Activated CD8-positive, alpha-beta T cell treated with anti-CD3 and anti-CD28 coated beads, Interleukin-2, amount 10 ng/mL, durations not matched to agents 7 days and 5 days (primary cell): ENCODE results near the gene RBL2. TPM values are rescaled to one million over a fixed set of nuclear protein-coding genes. Genes with fewer than 3 reads are reported as not detected.
A peak's percentile ranks its signal among the peaks of the same experiment; 100 is the strongest.

Experiments used
- ATAC-seq: fragments of 150-1000 bp; cut with Tn5 transposase; one replicate; pipeline ENCODE4 v1.10.0; 2021; ENCODE audit warnings: moderate library complexity
- CTCF ChIA-PET: fragments of 350-600 bp; sonication (Branson Sonifier 250); formaldehyde crosslinking; loops from one replicate; lab custom pipeline; 2021; ENCODE audit warnings: antibody characterized with exemption; lab: Charles Lee
- POLR2A ChIA-PET: fragments of 350-600 bp; sonication (Branson Sonifier 250); formaldehyde crosslinking; loops from one replicate; lab custom pipeline; 2021; ENCODE audit warnings: antibody characterized with exemption; lab: Charles Lee
- DNase-seq: peaks from one replicate; pipeline ENCODE4 v3.0.0-alpha.2; 2020
- H3K27ac Mint-ChIP-seq: one replicate; pipeline ENCODE4 v1.8.0; 2021; ENCODE audit warnings: mild to moderate bottlenecking, mixed read lengths
- H3K27me3 Mint-ChIP-seq: one replicate; pipeline ENCODE4 v1.8.0; 2021; ENCODE audit warnings: low read depth, mixed read lengths
- H3K36me3 Mint-ChIP-seq: one replicate; pipeline ENCODE4 v1.8.0; 2021; ENCODE audit warnings: low read depth, mixed read lengths
- H3K4me1 Mint-ChIP-seq: one replicate; pipeline ENCODE4 v1.8.0; 2021; ENCODE audit warnings: low read depth, mixed read lengths
- H3K4me3 Mint-ChIP-seq: one replicate; pipeline ENCODE4 v1.8.0; 2021; ENCODE audit warnings: mild to moderate bottlenecking, mixed read lengths
- H3K9me3 Mint-ChIP-seq: one replicate; pipeline ENCODE4 v1.8.0; 2022; ENCODE audit warnings: mixed read lengths; ENCODE audit not compliant: insufficient read depth
- total RNA-seq, 2 experiments: library from RNA; stranded (reverse); gene quantifications; one replicate each; pipeline ENCODE4 v1.2.3, GENCODE V29; 2021

The RBL2 gene
- total RNA-seq, 2 experiments from 2014 or later = 137 to 138 TPM

GRCh38 chr16:53449816-53450517 is 15.7 kb downstream of the RBL2 start:
- ChIA-PET CTCF (interaction anchor here (0.8 to 6.6 kb wide), 3 partner anchors 9 to 13 kb away, joined by 3 to 37 read pairs (median 6); no protein-coding TSS in a partner anchor), POLR2A (interaction anchor here (1.8 kb wide), 1 partner anchor 16 kb away, joined by 8 read pairs; the partner anchor contains the start of gene RBL2)
- Mint-ChIP-seq H3K9me3 (no peaks in the 10 kb centered on the region), H3K4me1 (peaks cover 58% of the 10 kb centered on the region), H3K27ac (peak overlapping the region; percentile 72), H3K36me3 (peaks cover 79% of the 10 kb centered on the region), H3K27me3 (no peaks in the 10 kb centered on the region), H3K4me3 (peak overlapping the region; percentile 67)
- no peak for ATAC-seq
- DNase-seq = no peak

GRCh38 chr16:53453928-53454327 is 19.7 kb downstream of the RBL2 start:
- peaks cover 81% of the 10 kb centered on the region for H3K4me1 Mint-ChIP-seq
- peak; percentile 40 for DNase-seq
- no peak for ATAC-seq
- ChIA-PET CTCF (interaction anchor here (0.8 to 1.4 kb wide), 5 partner anchors 9 to 45 kb away, joined by 3 to 5 read pairs (median 3); no protein-coding TSS in a partner anchor), POLR2A (interaction anchor here (1.2 to 7.3 kb wide), 2 partner anchors 18 to 50 kb away, joined by 3 to 101 read pairs; partner anchors contain the start of gene RBL2)
- peaks cover 84% of the 10 kb centered on the region for H3K36me3 Mint-ChIP-seq
- peak overlapping the region; percentile 53 for H3K4me3 Mint-ChIP-seq
- H3K27ac Mint-ChIP-seq = peak overlapping the region; percentile 79
- H3K9me3 Mint-ChIP-seq = peaks cover 6% of the 10 kb centered on the region
- H3K27me3 Mint-ChIP-seq = no peaks in the 10 kb centered on the region

- H3K4me3 Mint-ChIP-seq = peak overlapping the region; percentile 78
- H3K27ac Mint-ChIP-seq = peak overlapping the region; percentile 94
- ChIA-PET POLR2A (interaction anchor here (0.9 to 7.3 kb wide), 8 partner anchors 10 to 59 kb away, joined by 3 to 101 read pairs (median 4); partner anchors contain the start of genes AKTIP and RBL2), CTCF (interaction anchor here (1.0 to 3.3 kb wide), 9 partner anchors 11 to 249 kb away, joined by 3 to 26 read pairs (median 3); no protein-coding TSS in a partner anchor)
- peaks cover 6% of the 10 kb centered on the region for H3K9me3 Mint-ChIP-seq
- H3K36me3 Mint-ChIP-seq = peaks cover 89% of the 10 kb centered on the region
- ATAC-seq = peak; percentile 69
- H3K4me1 Mint-ChIP-seq = peaks cover 86% of the 10 kb centered on the region
- DNase-seq = peak; percentile 69
- H3K27me3 Mint-ChIP-seq = no peaks in the 10 kb centered on the region
These were observed 22.4 kb downstream of the RBL2 start for GRCh38 chr16:53456625-53457024.

- ChIA-PET CTCF (interaction anchor here (0.8 to 3.3 kb wide), 14 partner anchors 10 to 400 kb away, joined by 3 to 26 read pairs (median 4); partner anchors contain the start of gene AKTIP), POLR2A (interaction anchor here (0.9 to 7.3 kb wide), 6 partner anchors 9 to 44 kb away, joined by 3 to 101 read pairs (median 20); partner anchors contain the start of genes AKTIP and RBL2)
- H3K36me3 Mint-ChIP-seq = peaks cover 92% of the 10 kb centered on the region
- peak; percentile 86 for ATAC-seq
- peaks cover 6% of the 10 kb centered on the region for H3K9me3 Mint-ChIP-seq
- peak; percentile 91 for DNase-seq
- no peaks in the 10 kb centered on the region for H3K27me3 Mint-ChIP-seq
- H3K27ac Mint-ChIP-seq = peak overlapping the region; percentile 94
- H3K4me3 Mint-ChIP-seq = peak overlapping the region; percentile 78
- peaks cover 87% of the 10 kb centered on the region for H3K4me1 Mint-ChIP-seq
These were observed 23.4 kb downstream of the RBL2 start for GRCh38 chr16:53457670-53458069.

- H3K4me1 Mint-ChIP-seq = peaks cover 83% of the 10 kb centered on the region
- H3K36me3 Mint-ChIP-seq = peaks cover 89% of the 10 kb centered on the region
- DNase-seq (no peak), ATAC-seq (no peak)
- CTCF ChIA-PET = interaction anchor here (1.5 to 3.3 kb wide), 4 partner anchors 8 to 359 kb away, joined by 4 to 18 read pairs (median 6); no protein-coding TSS in a partner anchor
- peaks cover 6% of the 10 kb centered on the region for H3K9me3 Mint-ChIP-seq
- peak overlapping the region; percentile 94 for H3K27ac Mint-ChIP-seq
- no peaks in the 10 kb centered on the region for H3K27me3 Mint-ChIP-seq
- H3K4me3 Mint-ChIP-seq = peak overlapping the region; percentile 78
- POLR2A ChIA-PET = interaction anchor here (2.0 to 7.3 kb wide), 3 partner anchors 8 to 23 kb away, joined by 5 to 101 read pairs (median 36); partner anchors contain the start of gene RBL2
These were observed 24.4 kb downstream of the RBL2 start for GRCh38 chr16:53458635-53459034.

- H3K4me1 Mint-ChIP-seq = peaks cover 33% of the 10 kb centered on the region
- H3K27me3 Mint-ChIP-seq = no peaks in the 10 kb centered on the region
- peaks cover 71% of the 10 kb centered on the region for H3K36me3 Mint-ChIP-seq
- peak overlapping the region; percentile 61 for H3K27ac Mint-ChIP-seq
- CTCF ChIA-PET = no interaction called here
- POLR2A ChIA-PET = interaction anchor here (1.0 to 1.7 kb wide), 2 partner anchors 8 to 38 kb away, joined by 5 read pairs; no protein-coding TSS in a partner anchor
- no peak overlapping the region for H3K4me3 Mint-ChIP-seq
- no peaks in the 10 kb centered on the region for H3K9me3 Mint-ChIP-seq
- no peak for ATAC-seq
- no peak for DNase-seq
These were observed 31.5 kb downstream of the RBL2 start for GRCh38 chr16:53465606-53466280.

- POLR2A ChIA-PET = interaction anchor here (0.8 to 1.5 kb wide), 2 partner anchors 31 to 41 kb away, joined by 3 to 5 read pairs; no protein-coding TSS in a partner anchor
- Mint-ChIP-seq H3K36me3 (peaks cover 89% of the 10 kb centered on the region), H3K4me1 (peaks cover 32% of the 10 kb centered on the region), H3K27me3 (no peaks in the 10 kb centered on the region), H3K9me3 (peaks cover 7% of the 10 kb centered on the region), H3K27ac (peak overlapping the region; percentile 22), H3K4me3 (no peak overlapping the region)
- CTCF ChIA-PET = no interaction called here
- no peak for DNase-seq
- no peak for ATAC-seq
These were observed 42.6 kb downstream of the RBL2 start for GRCh38 chr16:53476867-53477266.

GRCh38 chr16:53478965-53479364 is 44.7 kb downstream of the RBL2 start:
- H3K36me3 Mint-ChIP-seq = peaks cover 89% of the 10 kb centered on the region
- no peak overlapping the region for H3K27ac Mint-ChIP-seq
- H3K27me3 Mint-ChIP-seq = no peaks in the 10 kb centered on the region
- H3K9me3 Mint-ChIP-seq = peaks cover 7% of the 10 kb centered on the region
- DNase-seq = no peak
- ChIA-PET CTCF (interaction anchor here (1.5 kb wide), 1 partner anchor 11 kb away, joined by 3 read pairs; no protein-coding TSS in a partner anchor), POLR2A (interaction anchor here (1.3 kb wide), 1 partner anchor 11 kb away, joined by 4 read pairs; no protein-coding TSS in a partner anchor)
- H3K4me3 Mint-ChIP-seq = no peak overlapping the region
- no peak for ATAC-seq
- H3K4me1 Mint-ChIP-seq = peaks cover 39% of the 10 kb centered on the region

GRCh38 chr16:53480394-53480793 is 46.1 kb downstream of the RBL2 start:
- H3K9me3 Mint-ChIP-seq = peaks cover 14% of the 10 kb centered on the region
- H3K36me3 Mint-ChIP-seq = peaks cover 95% of the 10 kb centered on the region
- H3K4me3 Mint-ChIP-seq = no peak overlapping the region
- ATAC-seq (no peak), DNase-seq (no peak)
- H3K4me1 Mint-ChIP-seq = peaks cover 33% of the 10 kb centered on the region
- no peak overlapping the region for H3K27ac Mint-ChIP-seq
- no peaks in the 10 kb centered on the region for H3K27me3 Mint-ChIP-seq
- ChIA-PET POLR2A (no interaction called here), CTCF (interaction anchor here (0.8 to 1.4 kb wide), 2 partner anchors 9 to 29 kb away, joined by 3 read pairs; no protein-coding TSS in a partner anchor)

GRCh38 chr16:53482123-53482522 is 47.9 kb downstream of the RBL2 start:
- H3K36me3 Mint-ChIP-seq = peaks cover 97% of the 10 kb centered on the region
- H3K27me3 Mint-ChIP-seq = no peaks in the 10 kb centered on the region
- CTCF ChIA-PET = interaction anchor here (0.7 to 1.3 kb wide), 2 partner anchors 19 to 38 kb away, joined by 3 read pairs; no protein-coding TSS in a partner anchor
- peak overlapping the region; percentile 54 for H3K27ac Mint-ChIP-seq
- ATAC-seq = no peak
- peaks cover 21% of the 10 kb centered on the region for H3K4me1 Mint-ChIP-seq
- POLR2A ChIA-PET = interaction anchor here (1.0 to 1.3 kb wide), 2 partner anchors 25 to 48 kb away, joined by 4 to 5 read pairs; partner anchors contain the start of gene RBL2
- H3K9me3 Mint-ChIP-seq = peaks cover 28% of the 10 kb centered on the region
- H3K4me3 Mint-ChIP-seq = no peak overlapping the region
- no peak for DNase-seq

- Mint-ChIP-seq H3K36me3 (peaks cover 94% of the 10 kb centered on the region), H3K27me3 (no peaks in the 10 kb centered on the region), H3K4me1 (peaks cover 16% of the 10 kb centered on the region), H3K27ac (no peak overlapping the region), H3K4me3 (no peak overlapping the region), H3K9me3 (peaks cover 22% of the 10 kb centered on the region)
- ChIA-PET POLR2A (interaction anchor here (1.0 kb wide), 1 partner anchor 50 kb away, joined by 3 read pairs; the partner anchor contains the start of gene RBL2), CTCF (no interaction called here)
- ATAC-seq (no peak), DNase-seq (no peak)
These were observed 50.3 kb downstream of the RBL2 start for GRCh38 chr16:53484542-53484941.
